ENCODE measurements around the gene SCAANT1.

Gene SCAANT1

DNA sequence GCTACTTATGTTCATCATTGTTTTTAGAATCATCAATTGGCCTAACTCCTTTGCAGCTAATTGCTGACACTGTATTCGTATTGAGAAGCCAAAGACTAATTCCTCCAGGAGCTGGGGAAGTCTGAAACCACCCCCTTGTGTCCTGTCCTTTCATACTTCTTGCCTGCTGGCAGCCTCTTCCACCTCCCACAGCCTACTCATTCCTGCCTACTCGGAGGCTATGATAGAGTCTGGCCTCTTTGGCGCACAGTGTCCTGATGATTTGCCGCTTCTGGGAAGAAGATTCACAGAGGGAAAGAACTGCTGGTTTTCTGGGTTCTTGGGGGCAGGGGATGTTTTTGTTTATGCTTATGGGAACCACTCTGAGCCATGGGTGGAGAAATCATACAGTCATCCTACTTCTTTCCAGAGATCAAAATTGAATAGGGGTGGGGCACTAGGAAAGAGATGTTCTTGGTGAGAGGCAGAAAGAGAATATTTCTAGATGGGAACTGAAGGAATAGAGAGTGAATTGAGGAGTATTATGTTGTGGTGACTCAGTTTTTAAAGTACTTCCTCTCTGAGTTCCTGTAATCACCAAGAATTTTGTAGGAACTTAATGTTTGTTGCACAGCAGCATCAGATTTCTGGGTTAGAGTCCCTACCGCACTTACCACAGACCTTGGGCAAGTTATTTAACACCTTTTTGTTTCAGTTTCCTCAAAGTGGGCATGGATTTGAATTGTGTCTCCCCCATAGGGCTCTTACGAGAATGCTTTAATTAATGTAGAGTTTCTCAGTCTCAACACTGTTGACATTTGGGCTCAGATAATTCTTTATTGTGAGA is 22.1 kb upstream of the SCAANT1 start:
- DNase-seq (ENCODE audit: low read depth), result no peak

DNA sequence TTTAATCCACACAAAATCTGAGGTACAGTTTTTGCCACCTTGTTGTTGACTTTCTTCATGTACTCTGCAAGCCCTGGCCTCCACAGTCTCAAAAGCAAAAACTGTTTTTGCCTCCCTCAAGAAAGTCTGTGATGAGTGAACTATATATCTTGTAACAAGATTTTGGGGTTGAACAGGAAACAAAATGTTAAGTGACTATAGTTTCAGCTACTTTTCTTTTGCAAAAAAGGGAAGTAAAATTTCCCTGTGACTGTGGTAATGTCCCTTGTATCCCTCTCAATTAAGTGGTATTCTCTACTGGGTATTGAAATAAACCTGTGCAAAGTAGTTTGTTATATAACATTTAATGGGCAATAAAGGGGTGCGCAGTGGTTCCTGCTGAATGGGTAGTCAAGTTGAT is 21.3 kb upstream of the SCAANT1 start:
- DNase-seq (ENCODE audit: low read depth), result no peak

DNA sequence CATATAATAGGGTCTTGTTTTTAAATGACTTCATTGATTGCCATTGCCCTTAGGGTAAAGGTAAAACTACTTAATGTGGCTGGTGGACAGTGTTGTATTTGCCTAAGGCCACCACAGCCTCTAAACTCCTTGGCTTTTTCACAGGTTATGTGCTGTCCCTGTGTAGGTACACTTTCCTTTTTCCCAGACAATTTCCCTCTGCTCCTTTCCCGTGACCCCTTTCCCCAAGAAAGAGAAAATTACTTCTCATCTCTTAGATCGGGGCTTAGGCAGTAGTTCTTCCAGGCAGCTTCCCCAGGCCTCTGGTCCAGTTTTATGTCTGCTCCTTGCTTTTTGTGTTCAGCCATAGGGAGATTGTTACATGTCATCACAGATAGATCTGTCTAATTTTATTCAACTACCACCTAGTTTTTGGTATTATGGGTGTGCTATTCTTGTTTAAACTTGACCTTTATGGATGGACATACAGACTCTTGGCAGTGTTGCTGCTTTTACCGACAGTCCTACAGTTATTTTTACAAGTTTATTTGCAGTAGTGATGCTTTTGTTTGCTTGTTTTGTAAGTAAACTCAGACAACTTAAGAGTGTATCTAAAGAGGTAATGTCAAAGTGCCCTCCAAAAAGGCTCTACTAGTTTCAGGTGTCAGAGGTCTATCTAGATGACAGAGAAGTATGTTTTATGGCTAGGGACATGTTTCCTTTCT is 20.5 kb upstream of the SCAANT1 start:
- no peak for DNase-seq (ENCODE audit: low read depth)

DNA sequence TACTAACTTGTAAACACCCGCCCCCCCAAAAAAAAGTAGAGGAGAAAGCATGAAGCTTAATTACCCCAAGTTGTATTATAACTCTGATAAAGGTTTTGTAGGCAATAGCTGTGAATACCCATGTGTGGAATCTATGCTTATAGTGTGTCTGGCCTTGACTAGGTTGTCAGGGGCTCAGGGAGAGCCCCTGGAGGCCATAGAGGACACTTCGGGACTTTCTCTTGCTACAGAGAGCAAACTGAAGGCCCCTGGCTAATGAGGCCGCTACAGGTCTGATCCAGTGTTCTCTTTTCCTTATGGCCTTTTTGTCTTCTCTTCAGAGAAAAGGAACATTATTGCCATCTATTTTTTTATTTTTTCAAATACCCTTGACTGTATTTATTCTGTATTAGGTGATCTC is 19.1 kb upstream of the SCAANT1 start:
- no peak for DNase-seq (ENCODE audit: low read depth)

DNA sequence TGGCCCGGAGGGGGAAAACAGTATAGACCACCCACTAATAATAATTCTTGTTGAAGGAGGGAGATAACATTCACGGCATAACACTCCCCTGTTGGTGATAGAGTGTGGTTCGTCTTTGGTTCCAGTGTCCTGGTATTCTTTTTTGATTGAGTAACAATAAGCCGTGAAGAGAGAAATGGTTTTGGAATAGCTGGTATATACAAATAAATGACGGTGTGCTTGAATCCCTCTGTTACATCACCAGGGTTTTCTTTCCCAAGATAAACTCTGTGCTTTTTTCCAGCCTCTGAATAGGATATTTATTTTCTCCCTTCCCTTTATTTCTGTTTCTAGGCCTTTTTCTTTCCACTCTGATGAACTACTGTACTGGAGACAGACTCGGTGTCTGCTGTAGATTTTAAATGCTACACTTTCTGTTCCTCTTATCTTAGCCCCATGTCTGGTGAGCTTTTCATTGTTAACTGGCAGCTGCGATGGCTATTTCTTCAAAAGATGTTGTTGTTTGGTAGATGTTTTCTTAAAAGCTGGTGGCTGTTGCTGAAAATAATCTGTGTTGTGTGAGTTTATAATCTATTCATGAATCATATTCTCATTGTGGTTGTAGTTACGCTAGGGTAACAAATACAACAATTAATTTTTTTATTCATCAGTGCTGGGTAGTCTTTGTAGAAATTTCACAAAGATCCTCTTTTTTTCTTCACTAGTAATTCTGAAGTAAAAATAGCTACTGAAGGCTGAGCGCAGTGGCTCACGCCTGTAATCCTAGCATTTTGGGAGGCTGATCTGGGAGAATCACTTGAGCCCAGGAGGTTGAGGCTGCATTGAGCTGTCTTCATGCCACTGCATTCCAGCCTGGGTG is 15.5 kb upstream of the SCAANT1 start:
- DNase-seq (ENCODE audit: low read depth), result no peak

DNA sequence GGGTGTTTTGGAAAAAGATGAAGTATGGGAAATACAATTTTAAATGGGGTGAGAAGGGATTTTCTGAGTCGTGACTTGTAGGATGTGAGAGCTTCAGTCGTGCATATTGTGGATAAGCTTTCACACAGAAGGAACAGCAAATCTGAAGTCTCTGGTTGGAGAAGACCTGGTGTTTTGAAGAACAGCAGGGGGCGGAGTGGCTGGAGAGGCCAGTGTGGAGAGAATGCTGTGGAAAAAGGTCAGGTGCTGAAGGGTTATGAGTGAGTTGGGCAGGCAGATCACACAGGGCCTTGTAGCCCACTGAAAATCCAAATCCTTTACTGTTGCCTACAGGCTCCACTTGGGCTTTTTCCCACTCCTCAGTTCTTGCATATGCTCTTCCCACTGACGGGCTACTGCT is 14.1 kb upstream of the SCAANT1 start:
- DNase-seq (ENCODE audit: low read depth), result no peak

DNA sequence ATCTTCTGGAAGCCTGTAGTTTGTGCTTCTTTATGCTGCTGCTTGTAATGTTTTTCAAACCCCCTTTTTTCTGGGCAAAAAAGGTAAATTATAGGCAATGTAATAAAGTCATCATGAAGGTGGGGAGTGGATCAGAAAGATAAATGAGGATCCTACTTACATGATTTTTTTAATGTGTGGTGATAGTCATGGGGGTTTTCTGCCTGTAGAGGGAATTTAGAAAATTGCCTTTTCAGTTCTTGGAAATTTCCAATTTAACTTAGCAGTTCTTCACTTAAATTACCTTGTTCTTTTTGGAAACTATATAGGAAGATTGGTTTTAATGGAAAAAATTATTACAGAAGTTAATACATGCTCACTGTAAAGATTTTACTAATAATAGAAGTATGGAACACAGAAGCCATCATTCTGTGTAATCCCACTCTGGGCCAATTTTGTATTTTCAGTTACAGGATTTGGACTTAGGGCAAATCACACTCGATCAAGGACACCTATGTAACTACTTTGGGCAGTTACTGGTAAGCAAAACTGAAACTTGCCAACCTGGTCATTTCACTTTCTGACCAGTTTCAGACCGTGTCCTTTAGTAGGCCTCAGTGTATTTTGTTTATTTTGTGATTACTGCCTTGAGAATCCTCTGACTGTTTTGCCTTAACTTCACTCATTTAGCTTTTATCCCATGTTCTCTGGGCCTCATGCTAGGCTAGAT is 10.5 kb upstream of the SCAANT1 start:
- no peak for DNase-seq (ENCODE audit: low read depth)

DNA sequence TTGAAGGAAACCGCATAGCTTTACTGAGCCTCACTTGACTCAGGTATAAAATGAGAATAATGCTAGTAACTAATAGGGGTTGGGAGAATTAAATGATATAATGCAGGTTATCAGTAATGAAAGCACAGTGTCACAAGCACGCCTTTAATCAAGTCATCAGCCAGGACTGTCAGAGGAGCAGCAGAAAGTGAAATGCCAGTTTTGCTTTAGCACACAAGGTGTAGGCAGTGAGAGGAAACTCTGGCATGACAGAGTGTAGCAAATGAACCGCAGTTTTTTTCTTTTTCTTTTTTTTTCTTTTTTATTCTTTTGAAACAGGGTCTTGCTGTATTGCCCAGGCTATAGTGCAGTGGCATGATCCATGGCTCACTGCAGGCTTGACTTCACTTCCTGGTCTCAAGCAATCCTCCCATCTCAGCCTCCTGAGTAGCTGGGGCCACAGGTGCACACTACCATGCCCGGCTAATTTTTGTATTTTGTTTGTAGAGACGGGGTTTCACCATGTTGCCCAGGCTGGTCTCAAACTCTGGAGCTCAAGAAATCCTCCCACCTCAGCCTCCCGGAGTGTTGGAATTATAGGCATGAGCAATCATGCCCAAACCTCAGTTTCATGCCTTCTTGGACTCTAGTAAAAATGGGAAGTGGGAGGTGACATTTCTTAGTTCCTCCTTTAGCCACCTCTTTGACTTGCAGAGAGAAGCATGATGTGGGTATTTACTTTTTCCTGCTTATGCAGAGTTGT is 9.7 kb upstream of the SCAANT1 start:
- no peak for DNase-seq (ENCODE audit: low read depth)

DNA sequence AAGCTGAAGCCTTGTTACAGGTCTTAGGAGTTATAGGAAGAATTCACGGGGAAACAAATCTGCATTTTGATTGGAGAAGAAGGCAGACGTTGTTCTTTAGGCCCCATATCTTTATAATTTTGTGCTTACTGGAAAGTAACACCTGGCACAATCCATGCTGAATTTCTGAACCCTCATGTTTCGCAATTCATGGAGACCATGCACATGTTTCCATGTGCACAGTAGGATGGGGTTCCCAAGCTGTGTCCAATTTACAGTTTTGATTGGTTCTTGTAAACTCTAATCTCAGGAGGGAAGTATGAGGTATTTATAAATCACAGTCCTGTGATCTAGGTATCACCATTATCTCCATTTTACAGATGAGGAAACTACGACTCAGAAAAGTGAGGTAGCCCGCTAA is 7.8 kb upstream of the SCAANT1 start:
- no peak for DNase-seq (ENCODE audit: low read depth)

DNA sequence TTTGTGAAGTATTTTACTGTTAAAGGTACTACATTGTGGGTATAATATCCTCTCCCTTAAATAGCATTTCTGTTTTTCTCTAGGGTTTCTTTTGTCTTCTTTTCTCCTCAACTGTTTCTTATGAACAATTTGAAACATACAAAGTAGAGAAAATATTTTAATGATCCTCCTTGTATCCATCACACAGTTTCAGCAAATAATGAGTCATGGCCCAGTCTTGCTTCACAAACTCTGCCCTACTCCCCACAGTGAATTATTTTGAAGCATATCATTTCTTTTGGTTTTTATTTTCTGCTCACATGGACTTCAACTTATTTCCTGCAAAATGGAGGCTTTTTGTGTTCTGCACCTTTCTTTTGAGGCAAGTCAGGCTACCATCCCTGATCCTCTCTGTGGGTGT is 6.1 kb upstream of the SCAANT1 start:
- DNase-seq (ENCODE audit: low read depth), result peak; percentile 49

DNA sequence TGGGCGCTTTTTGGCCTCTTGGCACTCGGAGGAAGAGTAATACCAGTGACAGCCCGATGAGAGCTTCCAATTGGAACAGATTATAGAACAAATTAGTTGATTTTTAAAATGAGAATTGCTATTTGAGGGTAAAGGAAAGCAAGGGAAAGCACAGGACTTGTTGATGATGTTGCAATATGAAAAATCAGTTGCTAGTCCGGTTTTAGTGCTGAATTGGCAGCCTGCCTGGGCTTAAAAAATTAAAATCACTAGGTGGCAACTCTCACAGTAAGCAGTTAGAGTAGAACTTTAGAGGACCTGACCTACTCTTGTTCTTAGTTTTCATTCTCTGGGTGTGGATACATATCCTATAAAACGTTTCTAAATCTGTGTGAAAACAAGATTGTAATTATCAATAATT is 2.1 kb upstream of the SCAANT1 start:
- DNase-seq (ENCODE audit: low read depth), result peak; percentile 63

DNA sequence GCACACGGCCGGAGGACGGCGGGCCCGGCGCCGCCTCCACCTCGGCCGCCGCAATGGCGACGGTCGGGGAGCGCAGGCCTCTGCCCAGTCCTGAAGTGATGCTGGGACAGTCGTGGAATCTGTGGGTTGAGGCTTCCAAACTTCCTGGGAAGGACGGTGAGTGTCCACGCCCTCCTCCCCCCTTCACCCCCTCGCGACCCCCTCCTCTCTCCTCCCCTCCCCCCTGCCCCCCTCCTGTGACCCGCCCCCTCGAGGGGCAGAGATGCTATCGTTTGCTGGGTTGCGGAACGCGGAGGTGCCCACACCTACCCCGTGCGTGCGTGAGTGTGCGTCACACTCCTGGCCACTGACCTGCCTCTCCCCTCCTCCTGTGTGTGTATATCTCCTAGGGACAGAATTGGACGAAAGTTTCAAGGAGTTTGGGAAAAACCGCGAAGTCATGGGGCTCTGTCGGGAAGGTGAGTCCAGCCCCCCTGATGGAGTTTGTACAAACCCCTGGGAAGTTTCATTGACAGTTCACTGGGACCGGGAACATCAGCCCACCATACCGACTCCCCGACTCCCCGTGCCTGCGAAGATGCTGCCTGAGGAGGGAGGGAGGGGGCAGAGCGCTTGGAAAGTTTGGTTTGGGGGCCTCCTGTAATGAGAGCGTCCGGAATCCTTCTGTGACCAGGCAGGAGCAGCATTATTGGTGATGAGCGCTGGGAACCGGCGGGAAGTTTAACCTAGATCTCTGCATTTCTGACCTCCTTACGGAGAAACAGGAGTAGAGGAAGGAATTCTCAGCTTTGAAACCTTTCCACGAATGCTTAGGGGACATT is 795 bp upstream of the SCAANT1 start:
- peak; percentile 56 for DNase-seq (ENCODE audit: low read depth)

DNA sequence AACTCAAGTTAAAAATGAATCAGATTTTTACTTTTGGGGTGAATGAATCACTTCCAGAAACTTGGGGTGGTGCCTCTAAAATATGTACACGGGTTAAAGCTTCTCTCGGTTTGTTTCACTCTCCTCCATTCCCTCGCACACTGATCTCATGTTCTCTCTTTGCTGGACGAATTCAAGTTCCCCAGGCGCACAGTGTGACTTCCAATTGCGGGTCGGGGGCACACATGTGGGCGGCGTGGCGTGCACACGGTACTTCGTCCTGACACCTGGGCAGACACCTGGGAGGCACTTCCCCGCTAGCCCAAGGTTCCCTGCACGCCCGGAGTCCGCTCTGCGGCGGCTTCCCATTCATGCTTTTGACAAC is 692 bp downstream of the SCAANT1 start:
- no peak for DNase-seq (ENCODE audit: low read depth)

DNA sequence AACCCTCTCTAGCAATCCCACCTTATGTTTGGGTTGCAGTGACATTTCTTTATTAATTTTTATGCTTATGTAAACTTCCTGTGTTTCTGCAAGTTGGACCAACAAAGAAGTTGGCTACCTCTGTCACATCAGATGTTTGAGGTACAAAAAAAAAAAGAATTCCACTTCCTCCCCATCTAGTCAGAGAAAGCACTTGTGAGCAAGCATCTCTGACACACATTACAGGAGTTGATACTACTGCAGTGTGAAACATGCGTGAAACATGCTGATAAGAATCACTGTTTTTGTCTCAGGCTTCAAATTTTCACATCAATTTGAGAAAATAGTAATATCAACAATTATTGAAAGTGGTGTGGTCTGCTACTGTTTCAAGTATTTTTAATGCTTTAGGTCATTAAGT is 1.3 kb downstream of the SCAANT1 start:
- no peak for DNase-seq (ENCODE audit: low read depth)

DNA sequence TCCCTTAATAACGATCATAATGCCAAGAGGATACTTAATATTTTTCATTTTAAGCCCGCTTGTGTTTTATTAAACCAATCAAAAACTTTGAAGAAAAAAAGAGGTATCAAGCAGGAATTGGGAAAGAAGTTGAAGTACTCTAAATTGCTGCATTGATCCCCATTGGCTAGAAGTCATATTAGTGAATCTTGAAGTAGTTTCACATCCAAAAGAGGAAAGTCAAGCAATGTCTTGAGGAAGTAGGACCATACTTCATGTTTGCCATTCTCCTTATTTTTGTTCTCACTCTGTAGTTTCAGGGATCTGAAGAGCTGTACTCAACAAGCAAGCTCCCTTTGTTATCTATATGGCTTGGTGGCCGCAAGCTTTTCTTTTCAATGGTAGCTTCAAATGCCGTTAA is 2.2 kb downstream of the SCAANT1 start:
- no peak for DNase-seq (ENCODE audit: low read depth)

DNA sequence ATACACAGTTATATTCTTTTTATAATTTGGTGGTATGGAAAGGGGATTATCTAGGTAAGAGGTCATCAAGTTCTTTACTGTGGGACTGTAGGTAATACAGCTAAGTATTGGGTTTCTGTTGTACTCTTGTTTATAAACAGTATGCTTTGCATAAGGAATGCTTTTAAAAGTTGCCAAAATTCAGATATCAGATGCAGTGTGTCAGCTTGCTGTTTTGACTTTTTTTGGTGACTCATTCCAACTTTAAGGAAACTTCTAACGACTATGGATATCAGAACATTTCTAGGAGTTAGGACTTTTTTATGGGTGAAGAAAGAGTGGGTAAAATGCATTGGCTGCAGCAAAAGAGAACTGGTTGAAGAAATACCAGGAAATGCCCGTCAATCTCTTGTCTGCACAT is 2.8 kb downstream of the SCAANT1 start:
- no peak for DNase-seq (ENCODE audit: low read depth)

DNA sequence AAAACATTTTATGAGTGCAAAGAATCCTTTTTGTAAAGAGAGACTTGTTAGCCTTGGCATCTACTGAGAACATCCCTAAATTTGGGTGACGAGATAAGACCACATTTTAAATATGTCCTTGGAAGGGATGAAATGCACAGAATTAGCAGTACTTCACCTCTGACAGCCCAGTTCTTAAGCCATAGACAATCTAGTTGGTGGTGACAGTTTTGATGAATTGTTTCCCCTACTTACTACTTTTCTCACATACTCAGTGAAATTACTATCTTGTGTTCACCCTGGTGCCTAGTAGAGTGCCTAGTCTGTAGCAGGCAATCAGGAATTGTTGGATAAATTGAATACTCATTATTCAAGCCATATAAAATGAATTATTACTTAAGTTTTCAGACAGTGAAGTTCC is 3.4 kb downstream of the SCAANT1 start:
- DNase-seq (ENCODE audit: low read depth), result no peak

DNA sequence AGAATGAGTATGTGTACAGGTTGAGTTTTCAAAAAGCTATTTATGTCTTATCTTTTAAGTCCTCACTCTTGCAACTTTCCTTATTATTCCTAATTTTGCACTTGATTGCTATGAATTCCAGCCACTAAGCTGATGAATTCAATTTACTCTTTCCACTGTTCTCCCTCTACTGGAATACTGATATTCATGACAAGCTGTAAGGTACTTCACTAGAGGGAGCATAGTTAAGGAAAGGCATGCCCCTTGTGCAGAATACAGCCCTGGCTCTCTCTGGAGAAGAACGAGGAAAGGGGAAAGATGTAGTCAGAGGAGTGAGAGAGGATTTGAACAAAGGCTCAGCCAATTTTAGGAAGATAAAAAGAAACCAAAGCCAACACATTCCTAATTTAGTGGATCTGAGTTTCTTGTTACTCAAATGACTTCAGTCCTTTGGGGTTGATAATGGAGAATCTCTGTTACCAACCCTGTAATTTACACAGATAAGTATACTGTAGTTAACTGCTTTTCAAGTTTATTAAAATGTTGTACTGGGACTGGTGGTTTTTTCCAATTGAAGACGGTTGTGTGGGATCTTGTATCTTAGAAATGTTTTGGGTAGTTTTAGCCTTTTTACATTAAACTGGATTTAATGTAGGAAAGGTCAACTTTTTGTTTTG is 4.0 kb downstream of the SCAANT1 start:
- DNase-seq (ENCODE audit: low read depth), result peak; percentile 30

DNA sequence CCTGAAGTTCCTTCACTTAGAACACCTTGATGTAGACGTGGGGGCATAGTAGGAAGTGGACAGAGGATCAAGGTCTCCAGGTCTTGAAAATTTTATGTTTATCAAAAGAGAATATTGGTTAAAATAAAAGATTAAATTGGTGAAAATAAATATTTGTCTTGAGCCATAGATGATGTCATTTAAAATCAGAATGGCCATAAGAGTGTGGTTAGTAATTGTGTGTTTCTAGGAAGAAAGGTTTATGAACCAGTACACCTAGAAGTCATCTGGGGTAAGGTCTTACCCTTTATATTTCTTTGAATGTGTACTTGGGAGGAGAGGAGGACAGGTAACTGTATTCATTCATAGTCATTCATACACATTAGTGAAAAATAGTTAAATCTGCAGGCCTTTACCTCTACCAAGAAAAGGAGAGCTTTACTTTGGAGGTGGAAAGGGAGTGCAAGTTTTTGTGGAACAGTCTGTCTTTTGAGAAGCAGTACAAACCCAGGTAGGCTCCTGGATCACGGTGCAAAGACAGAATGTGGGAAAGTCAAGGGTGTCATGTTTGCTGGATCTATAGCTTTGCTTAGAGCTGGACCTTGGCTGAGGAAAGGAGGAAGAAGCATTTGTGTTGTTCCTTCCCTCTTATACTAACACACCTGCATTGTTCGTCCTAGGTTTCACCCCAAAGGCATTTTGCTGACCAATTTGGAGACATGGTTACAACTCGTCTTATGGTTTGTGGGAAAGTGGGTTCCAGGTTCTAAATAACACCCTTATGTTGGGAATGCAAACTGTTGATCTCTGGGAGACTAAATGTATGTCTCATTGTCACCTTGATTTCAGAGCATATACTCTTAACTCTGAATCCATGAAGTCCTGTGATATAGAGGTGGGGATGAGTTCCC is 6.2 kb downstream of the SCAANT1 start:
- no peak for DNase-seq (ENCODE audit: low read depth)

Measured in fibroblast of gingiva (primary cell).